ENCODE data around the gene AKR7A2.
"Not testable (repeated sequence)": the region's sequence is repeated elsewhere in the genome, so short reads cannot be mapped to it uniquely, and the experiment has no call there.

AKR7A2 gene

DNA sequence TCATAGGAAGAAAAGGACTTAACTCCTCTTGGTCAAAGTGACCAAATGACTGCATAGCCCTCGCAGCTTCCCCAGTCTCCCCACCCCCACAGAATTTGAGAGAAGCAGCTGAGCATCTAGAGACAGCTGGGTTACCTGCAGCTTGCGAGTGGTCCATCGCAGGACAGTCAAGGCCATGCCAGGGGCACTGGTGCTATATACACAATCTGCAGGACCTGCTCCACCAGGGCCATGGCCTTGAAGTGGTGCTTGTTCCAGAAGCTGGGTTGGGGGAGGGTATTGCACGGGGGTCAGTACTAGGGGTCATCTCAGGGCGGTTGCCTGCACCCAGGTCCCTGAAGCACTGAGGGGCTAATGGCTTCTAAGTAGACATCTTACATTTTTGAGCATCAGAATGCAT, 49.9 kb downstream of the AKR7A2 start:
- TF ChIP-seq, protein P1, sequence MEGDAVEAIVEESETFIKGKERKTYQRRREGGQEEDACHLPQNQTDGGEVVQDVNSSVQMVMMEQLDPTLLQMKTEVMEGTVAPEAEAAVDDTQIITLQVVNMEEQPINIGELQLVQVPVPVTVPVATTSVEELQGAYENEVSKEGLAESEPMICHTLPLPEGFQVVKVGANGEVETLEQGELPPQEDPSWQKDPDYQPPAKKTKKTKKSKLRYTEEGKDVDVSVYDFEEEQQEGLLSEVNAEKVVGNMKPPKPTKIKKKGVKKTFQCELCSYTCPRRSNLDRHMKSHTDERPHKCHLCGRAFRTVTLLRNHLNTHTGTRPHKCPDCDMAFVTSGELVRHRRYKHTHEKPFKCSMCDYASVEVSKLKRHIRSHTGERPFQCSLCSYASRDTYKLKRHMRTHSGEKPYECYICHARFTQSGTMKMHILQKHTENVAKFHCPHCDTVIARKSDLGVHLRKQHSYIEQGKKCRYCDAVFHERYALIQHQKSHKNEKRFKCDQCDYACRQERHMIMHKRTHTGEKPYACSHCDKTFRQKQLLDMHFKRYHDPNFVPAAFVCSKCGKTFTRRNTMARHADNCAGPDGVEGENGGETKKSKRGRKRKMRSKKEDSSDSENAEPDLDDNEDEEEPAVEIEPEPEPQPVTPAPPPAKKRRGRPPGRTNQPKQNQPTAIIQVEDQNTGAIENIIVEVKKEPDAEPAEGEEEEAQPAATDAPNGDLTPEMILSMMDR (IDR thresholded peaks at IDR 0.05): no peak
- Mint-ChIP-seq H3K4me3 (no peak overlapping the region), H3K9me3 (no peaks in the 10 kb centered on the region), H3K4me1 (no peaks in the 10 kb centered on the region), H3K27ac (peak overlapping the region; percentile 19), H3K27me3 (ENCODE audit: low read depth, poor library complexity) (no peaks in the 10 kb centered on the region), H3K36me3 (ENCODE audit: low read depth) (peaks cover 5% of the 10 kb centered on the region)
- no peak for DNase-seq

DNA sequence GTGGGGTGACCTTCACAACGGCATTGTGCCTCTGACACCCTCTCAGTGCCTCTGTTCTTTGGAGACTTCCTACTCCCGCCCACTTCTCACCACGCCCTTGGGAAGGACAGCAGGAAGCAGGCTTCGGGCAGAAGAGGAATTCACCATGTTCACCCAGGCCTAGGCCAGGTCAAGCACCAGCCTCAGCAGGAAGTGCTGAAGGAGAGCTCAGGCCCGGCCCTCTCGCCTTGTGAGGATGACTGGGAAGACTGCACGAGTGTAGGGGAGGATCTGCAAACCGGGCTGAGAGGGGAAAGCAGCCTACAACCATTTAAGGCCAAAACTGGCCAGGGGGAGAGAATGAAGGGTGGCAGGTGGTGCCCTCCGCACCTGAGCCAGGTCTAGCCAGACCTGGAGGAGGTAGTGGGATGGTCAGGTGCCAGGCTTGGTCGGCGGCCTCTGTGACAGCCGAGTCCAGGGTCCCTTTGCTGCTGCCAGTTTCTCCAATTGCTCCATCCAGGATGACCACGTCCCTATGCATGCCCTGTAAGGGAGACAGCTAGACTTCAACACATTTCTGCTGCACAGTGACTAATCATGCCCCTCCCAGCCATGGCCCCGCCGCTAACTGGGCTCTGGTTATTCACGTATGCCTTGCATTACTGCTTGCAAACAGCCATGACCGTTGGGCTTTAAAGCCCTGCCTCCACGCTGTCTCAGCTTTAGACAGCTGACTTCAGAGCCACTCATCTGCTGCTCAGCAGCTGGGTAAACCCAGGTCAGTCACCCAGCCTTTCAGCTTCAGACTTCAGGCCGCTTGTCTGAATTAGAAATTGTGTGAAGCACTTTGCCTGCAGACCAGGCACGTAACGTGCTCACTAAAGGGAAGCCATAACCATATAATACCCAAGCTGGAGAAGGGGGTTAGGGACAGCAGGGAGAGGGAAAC, 51.5 kb downstream of the AKR7A2 start:
- no peak overlapping the region for H3K27ac Mint-ChIP-seq
- no peaks in the 10 kb centered on the region for H3K9me3 Mint-ChIP-seq
- H3K36me3 Mint-ChIP-seq (ENCODE audit: low read depth): peaks cover 11% of the 10 kb centered on the region
- no peak overlapping the region for H3K4me3 Mint-ChIP-seq
- TF ChIP-seq, protein P1 (IDR thresholded peaks at IDR 0.05): no peak
- no peak for DNase-seq
- no peaks in the 10 kb centered on the region for H3K4me1 Mint-ChIP-seq
- no peaks in the 10 kb centered on the region for H3K27me3 Mint-ChIP-seq (ENCODE audit: low read depth, poor library complexity)

DNA sequence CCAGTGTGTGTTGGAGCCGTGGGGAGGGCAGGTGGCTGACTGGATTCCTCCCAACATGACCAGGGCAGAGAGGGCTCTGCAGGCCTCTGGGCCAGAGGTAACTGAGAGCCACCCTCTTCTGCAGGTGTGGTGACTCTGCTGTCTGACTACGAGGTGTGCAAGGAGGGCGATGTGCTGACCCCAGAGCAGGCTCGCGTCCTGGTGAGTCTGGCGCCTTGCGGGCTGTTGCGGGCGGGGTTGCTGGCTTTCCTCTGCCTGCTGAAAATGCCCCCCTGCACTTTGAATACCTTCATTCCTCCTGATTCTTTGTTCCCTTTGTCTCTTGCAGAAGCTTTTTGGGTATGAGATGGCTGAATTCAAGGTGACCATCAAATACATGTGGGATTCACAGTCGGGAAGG, 53.6 kb downstream of the AKR7A2 start:
- TF ChIP-seq, protein P1 (IDR thresholded peaks at IDR 0.05): no peak
- no peak overlapping the region for H3K27ac Mint-ChIP-seq
- no peak overlapping the region for H3K4me3 Mint-ChIP-seq
- H3K36me3 Mint-ChIP-seq (ENCODE audit: low read depth): peaks cover 11% of the 10 kb centered on the region
- H3K9me3 Mint-ChIP-seq: no peaks in the 10 kb centered on the region
- H3K4me1 Mint-ChIP-seq: peaks cover 5% of the 10 kb centered on the region
- DNase-seq: no peak
- H3K27me3 Mint-ChIP-seq (ENCODE audit: low read depth, poor library complexity): no peaks in the 10 kb centered on the region

DNA sequence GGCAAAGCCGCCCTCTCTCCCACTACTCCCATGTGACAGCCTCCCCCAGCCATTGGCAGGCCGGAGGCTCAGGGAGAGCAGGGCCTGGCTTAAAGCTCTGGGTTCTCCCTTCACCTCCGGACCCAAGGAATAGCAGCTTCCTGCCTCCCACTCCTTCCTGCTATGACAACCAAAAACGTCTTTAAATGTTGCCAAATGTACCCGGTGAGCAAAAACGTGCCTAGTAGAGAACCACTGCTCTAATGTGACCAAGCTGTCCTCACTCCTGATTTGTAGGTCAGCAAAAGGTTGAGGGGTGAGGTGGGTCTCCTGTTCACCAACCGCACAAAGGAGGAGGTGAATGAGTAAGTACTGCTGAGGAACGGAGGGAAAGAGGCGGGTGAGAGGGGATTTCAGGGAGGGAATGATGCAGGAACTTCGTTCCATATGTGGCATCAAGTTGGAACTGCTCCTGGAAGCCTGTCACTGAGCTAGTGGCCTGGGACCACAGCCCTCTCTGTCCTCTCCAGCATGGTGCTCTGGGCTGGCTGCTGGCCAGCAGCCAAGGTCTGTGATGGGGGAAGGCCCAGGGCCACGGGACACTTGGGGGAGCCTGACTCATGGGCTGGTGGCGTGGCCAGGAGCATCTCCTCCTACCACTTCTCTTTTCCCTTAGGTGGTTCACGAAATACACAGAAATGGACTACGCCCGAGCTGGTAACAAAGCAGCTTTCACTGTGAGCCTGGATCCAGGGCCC, 54.6 kb downstream of the AKR7A2 start:
- TF ChIP-seq, protein P1 (IDR thresholded peaks at IDR 0.05): no peak
- no peak for DNase-seq
- H3K27ac Mint-ChIP-seq: no peak overlapping the region

DNA sequence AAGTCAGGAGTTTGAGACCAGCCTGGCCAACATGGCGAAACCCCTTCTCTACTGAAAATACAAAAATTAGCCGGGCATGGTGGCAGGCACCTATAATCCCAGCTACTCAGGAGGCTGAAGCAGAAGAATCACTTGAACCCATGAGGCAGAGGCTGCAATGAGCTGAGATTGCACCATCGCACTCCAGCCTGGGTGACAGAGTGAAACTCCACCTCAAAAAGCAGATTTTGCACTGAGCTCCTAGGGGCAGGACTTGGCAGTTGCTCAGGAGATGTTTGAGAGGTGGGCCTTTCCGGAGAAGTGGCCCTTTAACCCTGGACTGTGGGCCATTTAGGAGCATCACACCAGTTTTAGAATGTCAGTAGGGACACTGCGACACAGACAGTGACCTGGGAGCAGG, 55.6 kb downstream of the AKR7A2 start:
- DNase-seq; H3K9me3 Mint-ChIP-seq; H3K27me3 Mint-ChIP-seq (ENCODE audit: low read depth, poor library complexity); H3K27ac Mint-ChIP-seq; H3K4me3 Mint-ChIP-seq: not testable (repeated sequence)
- Mint-ChIP-seq H3K36me3 (ENCODE audit: low read depth) (peaks cover 11% of the 10 kb centered on the region), H3K4me1 (peaks cover 17% of the 10 kb centered on the region)

More for the DNA sequence above, 54.6 kb downstream of the AKR7A2 start:
- peaks cover 11% of the 10 kb centered on the region for H3K36me3 Mint-ChIP-seq (ENCODE audit: low read depth)
- no peak overlapping the region for H3K4me3 Mint-ChIP-seq
- H3K4me1 Mint-ChIP-seq: peaks cover 13% of the 10 kb centered on the region
- H3K9me3 Mint-ChIP-seq: no peaks in the 10 kb centered on the region
- no peaks in the 10 kb centered on the region for H3K27me3 Mint-ChIP-seq (ENCODE audit: low read depth, poor library complexity)

DNA sequence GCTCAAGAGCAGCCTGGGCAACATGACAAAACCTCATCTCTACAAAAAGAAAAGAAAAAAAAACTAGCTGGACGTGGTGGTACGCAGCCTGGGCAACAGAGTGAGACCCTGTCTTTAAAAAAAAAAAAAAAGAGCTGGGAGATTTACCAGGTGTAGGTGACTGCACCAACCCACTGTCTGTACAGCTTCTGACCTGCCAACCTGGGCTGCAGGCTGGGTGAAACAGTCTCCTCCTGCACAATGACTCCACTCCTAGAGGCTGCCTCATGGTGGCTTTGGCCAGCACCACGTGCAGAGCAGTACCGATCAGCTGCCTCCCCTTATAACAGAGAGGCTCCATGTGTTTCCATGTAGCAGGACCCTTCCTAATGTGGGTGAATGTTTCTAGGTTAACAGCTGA, 56.7 kb downstream of the AKR7A2 start:
- H3K4me3 Mint-ChIP-seq: no peak overlapping the region
- DNase-seq: no peak
- H3K27ac Mint-ChIP-seq: no peak overlapping the region

More for the DNA sequence above, 56.7 kb downstream of the AKR7A2 start:
- Mint-ChIP-seq H3K4me1 (peaks cover 25% of the 10 kb centered on the region), H3K36me3 (ENCODE audit: low read depth) (peaks cover 11% of the 10 kb centered on the region), H3K9me3 (no peaks in the 10 kb centered on the region), H3K27me3 (ENCODE audit: low read depth, poor library complexity) (peaks cover 3% of the 10 kb centered on the region)
- TF ChIP-seq, protein P1 (IDR thresholded peaks at IDR 0.05): no peak

Data from nephron progenitor cell (in vitro differentiated cells).